Osteoblast (primary cell): ENCODE measurements around the gene POU2AF1. TPM values are rescaled to one million over a fixed set of nuclear protein-coding genes. Genes with fewer than 3 reads are reported as not detected.

ENCODE experiments used
- DNase-seq: peaks from one replicate; pipeline ENCODE4 v3.0.0; 2011; ENCODE audit warnings: low spot score, mixed read lengths; ENCODE audit not compliant: insufficient read length; ENCODE audit errors: missing footprints
- H2AFZ ChIP-seq: 2 replicates; pipeline ENCODE4 v1.6.0; 2011; ENCODE audit warnings: mild to moderate bottlenecking, low read length
- H3K27ac ChIP-seq: 2 replicates; pipeline ENCODE4 v1.5.1; 2011; ENCODE audit warnings: mild to moderate bottlenecking, low read depth, low read length, moderate library complexity
- H3K27me3 ChIP-seq: 2 replicates; pipeline ENCODE4 v1.6.0; 2012; ENCODE audit warnings: mild to moderate bottlenecking, control low read depth, inconsistent platforms, low read length, moderate library complexity; ENCODE audit not compliant: insufficient read depth
- H3K36me3 ChIP-seq: 2 replicates; pipeline ENCODE4 v1.5.1; 2011; ENCODE audit warnings: mild to moderate bottlenecking, low read length, control low read depth, moderate library complexity; ENCODE audit not compliant: insufficient read depth
- H3K4me1 ChIP-seq: 2 replicates; pipeline ENCODE4 v1.5.1; 2011; ENCODE audit warnings: mild to moderate bottlenecking, low read length, control low read depth, moderate library complexity; ENCODE audit not compliant: insufficient read depth
- H3K4me2 ChIP-seq: 2 replicates; pipeline ENCODE4 v1.6.0; 2011; ENCODE audit warnings: mild to moderate bottlenecking, low read length; ENCODE audit not compliant: insufficient read depth
- H3K4me3 ChIP-seq: fragments of 200-600 bp; sonication (generic); 3 replicates; pipeline ENCODE4 v1.5.1; 2012; ENCODE audit warnings: mild to moderate bottlenecking, low read length, inconsistent platforms; ENCODE audit not compliant: insufficient read depth
- H3K79me2 ChIP-seq: 2 replicates; pipeline ENCODE4 v1.6.0; 2012; ENCODE audit warnings: mild to moderate bottlenecking, low read length, control low read depth, inconsistent platforms; ENCODE audit not compliant: insufficient read depth
- H3K9me3 ChIP-seq: 2 replicates; pipeline ENCODE4 v1.5.1; 2011; ENCODE audit warnings: low read depth, low read length, control low read depth
- H4K20me1 ChIP-seq: 2 replicates; pipeline ENCODE4 v1.6.0; 2012; ENCODE audit warnings: mild to moderate bottlenecking, low read length, control low read depth; ENCODE audit not compliant: insufficient read depth
- total RNA-seq: library from RNA; depleted of rRNA; stranded (reverse); fragments of >200 nt; gene quantifications from 2 replicates; pipeline ENCODE4 v1.2.3, GENCODE V29; 2012
- TF ChIP-seq, protein P1 (sequence below): IDR thresholded peaks from 2 replicates; pipeline ENCODE4 v1.5.1; 2011; ENCODE audit warnings: mild to moderate bottlenecking, low read depth, low read length, moderate library complexity; ENCODE audit errors: extremely low read depth

POU2AF1 gene
- total RNA-seq, 1 donor = not detected

GRCh38 chr11:111387363-111387762 lies 8.3 kb upstream of the POU2AF1 start:
- Histone ChIP-seq H3K4me1 (no peaks in the 10 kb centered on the region), H3K27ac (no peak overlapping the region), H3K4me2 (no peak overlapping the region), H2AFZ (no peak overlapping the region), H3K9me3 (no peaks in the 10 kb centered on the region), H3K79me2 (no peaks in the 10 kb centered on the region), H3K36me3 (no peaks in the 10 kb centered on the region), H3K27me3 (no peaks in the 10 kb centered on the region), H3K4me3 (no peak overlapping the region), H4K20me1 (no peaks in the 10 kb centered on the region)
- DNase-seq = no peak
- TF ChIP-seq, protein P1, sequence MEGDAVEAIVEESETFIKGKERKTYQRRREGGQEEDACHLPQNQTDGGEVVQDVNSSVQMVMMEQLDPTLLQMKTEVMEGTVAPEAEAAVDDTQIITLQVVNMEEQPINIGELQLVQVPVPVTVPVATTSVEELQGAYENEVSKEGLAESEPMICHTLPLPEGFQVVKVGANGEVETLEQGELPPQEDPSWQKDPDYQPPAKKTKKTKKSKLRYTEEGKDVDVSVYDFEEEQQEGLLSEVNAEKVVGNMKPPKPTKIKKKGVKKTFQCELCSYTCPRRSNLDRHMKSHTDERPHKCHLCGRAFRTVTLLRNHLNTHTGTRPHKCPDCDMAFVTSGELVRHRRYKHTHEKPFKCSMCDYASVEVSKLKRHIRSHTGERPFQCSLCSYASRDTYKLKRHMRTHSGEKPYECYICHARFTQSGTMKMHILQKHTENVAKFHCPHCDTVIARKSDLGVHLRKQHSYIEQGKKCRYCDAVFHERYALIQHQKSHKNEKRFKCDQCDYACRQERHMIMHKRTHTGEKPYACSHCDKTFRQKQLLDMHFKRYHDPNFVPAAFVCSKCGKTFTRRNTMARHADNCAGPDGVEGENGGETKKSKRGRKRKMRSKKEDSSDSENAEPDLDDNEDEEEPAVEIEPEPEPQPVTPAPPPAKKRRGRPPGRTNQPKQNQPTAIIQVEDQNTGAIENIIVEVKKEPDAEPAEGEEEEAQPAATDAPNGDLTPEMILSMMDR = no peak

- H3K27me3 ChIP-seq = no peaks in the 10 kb centered on the region
- H3K4me2 ChIP-seq = no peak overlapping the region
- TF ChIP-seq, protein P1 = no peak
- no peak for DNase-seq
- H3K9me3 ChIP-seq = no peaks in the 10 kb centered on the region
- H4K20me1 ChIP-seq = no peaks in the 10 kb centered on the region
- H3K4me3 ChIP-seq = no peak overlapping the region
- H3K36me3 ChIP-seq = no peaks in the 10 kb centered on the region
- no peaks in the 10 kb centered on the region for H3K79me2 ChIP-seq
- H3K27ac ChIP-seq = no peak overlapping the region
- H3K4me1 ChIP-seq = no peaks in the 10 kb centered on the region
- H2AFZ ChIP-seq = no peak overlapping the region
Measured at GRCh38 chr11:111386611-111387150, 7.6 kb upstream of the POU2AF1 start.

- Histone ChIP-seq H4K20me1 (no peaks in the 10 kb centered on the region), H3K27me3 (no peaks in the 10 kb centered on the region), H3K36me3 (no peaks in the 10 kb centered on the region), H3K4me1 (no peaks in the 10 kb centered on the region), H3K4me2 (no peak overlapping the region), H3K79me2 (no peaks in the 10 kb centered on the region), H2AFZ (no peak overlapping the region), H3K4me3 (no peak overlapping the region), H3K27ac (no peak overlapping the region), H3K9me3 (no peaks in the 10 kb centered on the region)
- TF ChIP-seq, protein P1 = no peak
- no peak for DNase-seq
Measured at GRCh38 chr11:111384494-111384893, 5.4 kb upstream of the POU2AF1 start.

GRCh38 chr11:111382451-111382850 lies 3.4 kb upstream of the POU2AF1 start:
- no peak overlapping the region for H3K4me3 ChIP-seq
- H3K9me3 ChIP-seq = no peaks in the 10 kb centered on the region
- H3K79me2 ChIP-seq = no peaks in the 10 kb centered on the region
- H2AFZ ChIP-seq = no peak overlapping the region
- TF ChIP-seq, protein P1 = no peak
- H3K4me2 ChIP-seq = no peak overlapping the region
- no peaks in the 10 kb centered on the region for H3K27me3 ChIP-seq
- no peaks in the 10 kb centered on the region for H3K4me1 ChIP-seq
- no peaks in the 10 kb centered on the region for H3K36me3 ChIP-seq
- no peaks in the 10 kb centered on the region for H4K20me1 ChIP-seq
- no peak overlapping the region for H3K27ac ChIP-seq
- no peak for DNase-seq
